ENCODE data around the gene PTGDR2. TPM values are rescaled to one million over a fixed set of nuclear protein-coding genes. Genes with fewer than 3 reads are reported as not detected.

The PTGDR2 gene
- total RNA-seq, 1 experiment from 2014 or later: 0.12 TPM

DNA sequence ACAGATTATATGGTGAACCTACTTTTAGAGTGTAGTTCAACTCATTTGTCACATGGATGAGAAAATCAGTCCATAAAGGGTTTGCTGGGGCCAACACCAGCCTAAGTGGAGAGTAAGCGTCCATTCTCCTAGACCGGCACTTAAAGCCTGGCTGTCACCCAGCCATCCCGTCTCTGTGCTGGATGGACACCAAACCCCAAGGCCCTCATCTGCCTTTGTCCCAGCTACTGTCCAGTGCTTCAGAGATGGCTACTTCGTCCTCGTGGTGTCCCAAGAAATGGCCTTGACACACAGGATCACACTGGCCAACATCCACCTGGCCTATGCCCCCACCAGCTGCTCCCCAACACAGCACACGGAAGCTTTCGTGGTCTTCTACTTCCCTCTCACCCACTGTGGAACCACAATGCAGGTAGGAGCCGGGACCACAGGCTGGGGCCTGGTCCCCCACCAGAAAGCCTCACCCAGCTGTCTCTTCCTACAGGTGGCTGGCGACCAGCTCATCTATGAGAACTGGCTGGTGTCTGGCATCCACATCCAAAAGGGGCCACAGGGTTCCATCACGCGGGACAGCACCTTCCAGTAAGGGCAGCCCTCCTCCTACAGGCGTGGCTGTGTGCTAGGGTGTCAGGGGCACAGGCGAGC, 15.1 kb upstream of the PTGDR2 start:
- H3K9me2 ChIP-seq (ENCODE audit: insufficient read depth): no peaks in the 10 kb centered on the region
- ChIA-PET RAD21 (ENCODE audit: low non-redundant PET in 1 of 2, low total read pairs in 2 of 2, uncharacterized antibody in 2 of 2, unreplicated experiment in 2 of 2) (no interaction called here), CTCF (interaction anchor here (1.0 kb wide), 1 partner anchor 16 kb away, joined by 3 read pairs; no protein-coding TSS in a partner anchor), POLR2A (no interaction called here)
- no TSS peak for BruUV-seq (replicated peaks)
- no peak overlapping the region for H3K4me2 ChIP-seq (ENCODE audit: low read length)
- no peaks in the 10 kb centered on the region for H3K9me3 ChIP-seq (ENCODE audit: control insufficient read depth in 1 of 2, insufficient read depth in 1 of 2, low read depth in 1 of 2, low read length in 2 of 2)
- no peak overlapping the region for H3K4me3 ChIP-seq (replicated peaks in 1 of 2; ENCODE audit: low read depth in 1 of 2, low read length in 2 of 2)
- TF ChIP-seq ZFX (IDR thresholded peaks at IDR 0.05): no peak
- no peak overlapping the region for H2AFZ ChIP-seq (ENCODE audit: low read depth, low read length, poor library complexity, severe bottlenecking)
- H3K27me3 ChIP-seq (ENCODE audit: insufficient read depth, low read length): no peaks in the 10 kb centered on the region
- ATAC-seq (no peak), DNase-seq (ENCODE audit: low read depth, low spot score) (no peak)
- H3K36me3 ChIP-seq (ENCODE audit: control insufficient read depth in 1 of 2, insufficient read depth in 2 of 2, low read length in 2 of 2): no peaks in the 10 kb centered on the region
- no peaks in the 10 kb centered on the region for H3K79me2 ChIP-seq (ENCODE audit: insufficient read depth, low read length)
- intact Hi-C loops (cut with micrococcal nuclease): no loop called here
- no peak overlapping the region for H3K27ac ChIP-seq (ENCODE audit: low read depth, low read length)
- no peak overlapping the region for H3K9ac ChIP-seq (ENCODE audit: low read length)
- H3K4me1 ChIP-seq (ENCODE audit: control insufficient read depth in 1 of 2, insufficient read depth in 2 of 2, low read length in 2 of 2): peaks cover 0 to 4% of the 10 kb centered on the region in 2 experiments; a peak in 2 of 4 replicates
- H4K20me1 ChIP-seq (ENCODE audit: insufficient read depth): no peaks in the 10 kb centered on the region

- H3K4me3 ChIP-seq (replicated peaks in 1 of 2; ENCODE audit: low read depth in 1 of 2, low read length in 2 of 2): no peak overlapping the region
- ATAC-seq (no peak), DNase-seq (ENCODE audit: low read depth, low spot score) (no peak)
- BruUV-seq (replicated peaks): no TSS peak
- no peaks in the 10 kb centered on the region for H3K79me2 ChIP-seq (ENCODE audit: insufficient read depth, low read length)
- no peak overlapping the region for H3K4me2 ChIP-seq (ENCODE audit: low read length)
- ChIA-PET RAD21 (ENCODE audit: low non-redundant PET in 1 of 2, low total read pairs in 2 of 2, uncharacterized antibody in 2 of 2, unreplicated experiment in 2 of 2) (no interaction called here), POLR2A (no interaction called here), CTCF (interaction anchor here (1.0 kb wide), 1 partner anchor 17 kb away, joined by 3 read pairs; no protein-coding TSS in a partner anchor)
- no peaks in the 10 kb centered on the region for H3K27me3 ChIP-seq (ENCODE audit: insufficient read depth, low read length)
- H3K9me2 ChIP-seq (ENCODE audit: insufficient read depth): no peaks in the 10 kb centered on the region
- TF ChIP-seq TCF7L2 (IDR thresholded peaks at IDR 0.05; ENCODE audit: borderline replicate concordance, extremely low read depth, insufficient read depth, insufficient read length): peak; percentile 16
- TF ChIP-seq, protein P1, sequence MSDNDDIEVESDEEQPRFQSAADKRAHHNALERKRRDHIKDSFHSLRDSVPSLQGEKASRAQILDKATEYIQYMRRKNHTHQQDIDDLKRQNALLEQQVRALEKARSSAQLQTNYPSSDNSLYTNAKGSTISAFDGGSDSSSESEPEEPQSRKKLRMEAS (IDR thresholded peaks at IDR 0.05): no peak
- no peak overlapping the region for H3K9ac ChIP-seq (ENCODE audit: low read length)
- H3K9me3 ChIP-seq (ENCODE audit: control insufficient read depth in 1 of 2, insufficient read depth in 1 of 2, low read depth in 1 of 2, low read length in 2 of 2): no peaks in the 10 kb centered on the region
- H3K4me1 ChIP-seq (ENCODE audit: control insufficient read depth in 1 of 2, insufficient read depth in 2 of 2, low read length in 2 of 2): peaks cover 0 to 4% of the 10 kb centered on the region in 2 experiments; a peak in 2 of 4 replicates
- H2AFZ ChIP-seq (ENCODE audit: low read depth, low read length, poor library complexity, severe bottlenecking): no peak overlapping the region
- H3K36me3 ChIP-seq (ENCODE audit: control insufficient read depth in 1 of 2, insufficient read depth in 2 of 2, low read length in 2 of 2): no peaks in the 10 kb centered on the region
- no peaks in the 10 kb centered on the region for H4K20me1 ChIP-seq (ENCODE audit: insufficient read depth)
- intact Hi-C loops (cut with micrococcal nuclease): no loop called here
- no peak overlapping the region for H3K27ac ChIP-seq (ENCODE audit: low read depth, low read length)
Measured at GRCh38 chr11:60870276-60870675, 14.5 kb upstream of the PTGDR2 start.

Data from HCT116 (cell line).